Forelimb muscle (tissue), 1 donor: Measurements from ENCODE around the gene ARMC8. TPM values are rescaled to one million over a fixed set of nuclear protein-coding genes. Genes with fewer than 3 reads are reported as not detected.
A peak's percentile ranks its signal among the peaks of the same experiment; 100 is the strongest.
"Not testable (repeated sequence)": the region's sequence is repeated elsewhere in the genome, so short reads cannot be mapped to it uniquely, and the experiment has no call there.

Source experiments
- DNase-seq: peaks from one replicate; pipeline ENCODE4 v3.0.0-alpha.2; 2013; ENCODE audit warnings: low read depth
- polyA plus RNA-seq: library from polyadenylated mRNA; unstranded; fragments of 120-200 nt; gene quantifications from one replicate; pipeline ENCODE4 v1.2.1, GENCODE V29; 2013; ENCODE audit not compliant: insufficient read length

The ARMC8 gene
- polyA plus RNA-seq = 43.7 TPM

DNA sequence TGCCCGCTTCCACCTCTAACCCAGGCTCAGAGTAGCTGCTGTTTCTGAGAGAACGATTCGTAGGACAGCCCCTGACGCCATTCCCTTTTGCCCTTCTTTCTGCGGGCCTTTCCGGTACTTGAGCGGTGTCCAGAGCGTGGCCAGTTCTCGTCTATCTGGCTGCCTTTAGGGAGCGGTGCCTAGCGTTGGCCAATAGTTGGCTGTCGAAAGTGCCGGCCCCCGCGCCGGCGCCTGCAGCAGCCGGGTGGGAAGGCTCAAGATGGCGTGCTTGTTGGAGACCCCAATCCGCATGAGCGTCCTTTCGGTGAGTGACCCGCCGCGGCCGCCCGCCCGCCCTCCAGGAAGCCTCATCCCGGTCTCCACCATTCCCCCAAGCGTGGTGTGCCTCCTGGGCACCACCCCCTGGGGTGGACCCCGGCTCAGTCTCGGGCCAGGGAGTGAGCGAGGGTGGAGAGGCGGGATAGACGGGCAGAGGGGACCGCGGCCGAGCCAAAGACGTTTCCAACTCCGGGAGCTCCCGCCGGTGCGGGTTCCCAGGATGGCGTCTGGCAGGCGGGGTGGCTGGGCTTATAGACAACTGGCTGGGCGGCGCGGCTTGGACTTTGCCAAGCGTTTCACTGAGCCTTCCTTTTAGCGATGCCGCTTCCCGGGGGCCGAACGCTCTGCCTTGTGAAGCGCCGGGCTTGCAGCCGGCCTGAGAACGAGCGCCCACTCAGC is at the start of gene ARMC8:
Gene ARMC8 (plus strand): TSS at position 6 of the 717 bp plus-strand sequence. CDS start 254 bp downstream, at position 260.
- peak; percentile 85 for DNase-seq

DNA sequence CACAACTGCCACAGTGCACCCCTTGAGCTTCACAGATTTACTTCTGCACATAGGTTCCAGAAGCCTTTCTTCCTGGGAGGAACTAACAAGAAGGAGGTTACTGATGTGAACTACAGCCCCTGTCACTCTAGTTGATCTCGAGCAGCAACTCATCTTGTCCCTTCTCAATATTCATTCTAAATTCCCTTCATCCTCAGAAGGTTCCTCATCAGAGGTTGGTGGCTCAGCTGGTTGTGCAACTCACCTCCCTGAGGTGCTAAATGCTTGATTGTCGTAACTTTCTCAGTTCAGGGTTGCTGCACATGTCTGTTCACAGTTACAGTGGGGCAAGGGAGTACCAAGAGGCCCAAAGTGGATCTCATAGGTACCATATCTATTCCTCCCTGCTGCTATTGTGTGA is 49.2 kb upstream of the ARMC8 start:
- DNase-seq = no peak

GRCh38 chr3:138139691-138140090 is 47.4 kb upstream of the ARMC8 start:
- DNase-seq = no peak

- no peak for DNase-seq
Observed at GRCh38 chr3:138140940-138141339, 46.2 kb upstream of the ARMC8 start.

DNA sequence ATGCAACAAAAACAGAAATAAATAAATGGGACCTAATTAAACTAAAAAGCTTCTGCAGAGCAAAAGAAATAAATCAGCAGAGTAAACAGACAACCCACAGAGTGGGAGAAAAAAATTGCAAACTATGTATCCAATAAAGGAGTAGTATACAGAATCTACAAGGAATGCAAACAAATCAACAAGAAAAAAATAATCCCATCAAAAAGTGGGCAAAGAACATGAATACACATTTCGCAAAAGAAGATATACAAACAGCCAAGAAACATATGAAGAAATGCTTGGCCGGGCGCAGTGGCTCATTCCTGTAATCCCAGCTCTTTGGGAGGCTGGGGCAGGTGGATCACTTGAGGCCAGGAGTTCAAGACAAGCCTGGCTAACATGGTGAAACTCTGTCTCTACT is 44.9 kb upstream of the ARMC8 start:
- DNase-seq = not testable (repeated sequence)

GRCh38 chr3:138148503-138148902 is 38.6 kb upstream of the ARMC8 start:
- DNase-seq = no peak

DNA sequence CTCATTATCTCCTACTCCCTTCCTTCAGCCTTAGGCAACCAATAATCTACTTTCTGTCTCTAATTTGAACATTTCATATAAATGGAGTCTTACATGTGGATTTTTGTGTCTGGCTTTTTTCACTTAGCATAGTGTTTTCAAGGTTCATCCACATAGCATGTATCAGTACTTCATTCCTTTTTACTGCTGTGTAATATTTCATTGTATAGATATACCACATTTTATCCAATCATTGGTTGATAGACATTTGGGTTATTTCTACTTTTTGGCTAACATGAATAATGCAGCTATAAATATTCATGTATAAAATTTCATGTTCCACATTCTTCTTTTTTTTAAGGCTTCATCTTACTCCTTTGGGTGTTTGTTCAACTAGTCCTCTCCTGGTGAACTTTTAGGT is 32.6 kb upstream of the ARMC8 start:
- no peak for DNase-seq

DNA sequence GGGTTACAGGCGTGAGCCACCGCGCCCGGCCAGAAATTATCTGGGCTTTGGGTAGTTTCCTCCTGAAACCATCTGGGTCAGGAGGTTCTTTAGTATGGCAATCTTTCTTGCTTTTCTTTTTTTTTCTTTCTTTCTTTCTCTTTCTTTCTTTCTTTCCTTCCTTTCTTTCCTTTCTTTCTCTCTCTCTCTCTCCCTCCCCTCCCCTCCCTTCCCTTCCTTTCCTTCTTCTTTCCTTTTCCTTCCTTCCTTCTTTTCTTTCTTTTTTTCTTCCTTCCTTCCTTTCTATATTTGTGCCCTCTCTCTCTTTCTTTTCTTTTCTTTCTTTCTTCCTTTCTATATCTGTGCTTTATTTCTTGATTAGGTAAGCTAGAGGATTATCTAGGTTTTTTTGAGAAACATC is 29.4 kb upstream of the ARMC8 start:
- no peak for DNase-seq

GRCh38 chr3:138165061-138165460 is 22.0 kb upstream of the ARMC8 start:
- DNase-seq = no peak

GRCh38 chr3:138172625-138173024 is 14.5 kb upstream of the ARMC8 start:
- no peak for DNase-seq

DNA sequence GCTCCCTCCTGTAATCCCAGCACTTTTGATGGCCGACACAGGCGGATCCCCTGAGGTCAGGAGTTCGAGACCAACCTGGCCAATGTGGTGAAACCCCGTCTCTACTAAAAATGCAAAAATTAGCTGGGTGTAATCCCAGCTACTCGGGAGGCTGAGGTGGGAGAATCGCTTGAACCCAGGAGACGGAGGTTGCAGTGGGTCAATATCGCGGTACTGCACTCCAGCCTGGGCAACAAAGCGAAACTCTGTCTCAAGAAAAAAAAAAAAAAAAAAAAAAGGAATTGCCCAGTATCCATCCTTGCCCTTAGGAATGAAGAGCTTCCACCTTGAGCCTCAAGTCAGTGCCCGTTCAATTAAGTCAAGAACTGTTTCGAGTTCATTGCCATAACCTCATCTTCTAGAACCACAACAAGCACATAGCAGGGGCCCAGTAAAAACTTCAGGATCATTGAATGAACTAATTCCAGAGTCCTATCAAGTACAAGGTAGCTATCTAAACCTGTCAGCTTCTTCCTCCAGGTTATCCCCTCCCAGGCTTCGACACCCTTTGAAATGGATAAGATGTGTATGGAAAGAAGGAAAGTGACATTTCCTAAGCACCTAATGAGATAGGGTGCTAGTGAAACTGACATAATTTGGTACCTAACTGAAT is 13.2 kb upstream of the ARMC8 start:
- DNase-seq = no peak

- peak; percentile 76 for DNase-seq
Observed at GRCh38 chr3:138174421-138175131, 12.5 kb upstream of the ARMC8 start, which contains the start of gene DBR1. DBR1 (minus strand) TSS chr3:138174921; CDS start chr3:138174795, 126 bp downstream.

- DNase-seq = no peak
Observed at GRCh38 chr3:138180375-138181029, 6.6 kb upstream of the ARMC8 start.

DNA sequence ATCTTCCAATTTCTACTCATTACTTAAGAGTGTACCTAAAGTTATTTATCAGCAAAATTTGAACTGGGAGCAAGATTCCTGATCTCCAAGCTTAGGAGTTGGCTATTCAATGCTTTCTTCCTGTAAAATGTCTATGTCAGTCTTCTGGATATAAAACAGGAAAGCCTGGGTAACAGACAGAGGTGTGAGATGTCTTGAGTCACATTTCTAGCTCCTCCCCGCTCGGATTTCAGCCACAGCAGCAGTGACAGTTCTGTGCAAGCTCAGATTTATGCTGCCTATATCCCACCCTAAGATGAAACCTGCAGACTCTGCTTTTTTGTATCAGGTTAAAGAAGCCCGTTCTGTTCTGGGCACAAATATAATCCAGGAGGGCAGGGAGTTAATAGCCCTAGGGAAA is 2.1 kb upstream of the ARMC8 start:
- no peak for DNase-seq

DNA sequence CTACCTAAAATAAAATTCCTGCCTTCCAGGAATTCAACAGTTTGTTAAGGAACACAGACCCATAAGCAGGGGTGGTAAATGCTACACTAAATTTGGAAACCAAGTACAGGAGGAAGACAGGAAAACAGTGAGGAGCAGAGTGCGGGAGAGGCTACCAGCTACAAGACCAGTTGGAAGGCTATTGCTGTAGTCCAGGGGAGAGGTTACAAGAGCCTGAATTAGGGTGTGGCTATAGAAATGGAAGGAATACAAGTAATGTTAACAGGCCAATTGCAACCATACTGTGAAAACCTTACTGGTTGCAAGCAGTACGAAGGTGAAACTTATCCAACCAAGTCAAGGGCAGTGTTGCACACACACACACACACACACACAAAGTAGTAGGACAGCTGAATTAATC is 880 bp upstream of the ARMC8 start:
- no peak for DNase-seq

DNA sequence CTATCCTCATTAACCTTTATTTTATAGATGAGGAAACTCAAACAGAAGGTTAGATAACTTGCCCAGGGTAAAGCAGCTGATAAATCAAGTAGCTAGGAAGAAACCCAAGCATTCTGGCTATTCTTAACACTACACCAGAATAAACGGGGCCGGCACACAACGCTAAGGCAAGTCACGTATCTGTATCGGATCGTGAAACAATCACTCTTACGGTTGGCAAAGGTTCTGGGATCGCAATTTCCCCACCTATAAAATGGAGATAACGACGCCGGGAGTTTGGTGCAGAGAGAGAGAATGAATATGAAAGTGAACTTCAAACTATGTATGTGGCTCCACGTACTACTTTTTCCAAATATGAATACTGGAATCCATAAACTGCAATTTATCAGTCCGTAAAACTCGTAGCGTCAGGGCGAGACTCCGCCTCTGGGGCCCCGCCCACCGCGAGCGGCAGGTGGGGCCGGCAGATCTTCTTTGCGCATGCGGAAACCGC is 252 bp upstream of the ARMC8 start:
- DNase-seq = no peak

DNA sequence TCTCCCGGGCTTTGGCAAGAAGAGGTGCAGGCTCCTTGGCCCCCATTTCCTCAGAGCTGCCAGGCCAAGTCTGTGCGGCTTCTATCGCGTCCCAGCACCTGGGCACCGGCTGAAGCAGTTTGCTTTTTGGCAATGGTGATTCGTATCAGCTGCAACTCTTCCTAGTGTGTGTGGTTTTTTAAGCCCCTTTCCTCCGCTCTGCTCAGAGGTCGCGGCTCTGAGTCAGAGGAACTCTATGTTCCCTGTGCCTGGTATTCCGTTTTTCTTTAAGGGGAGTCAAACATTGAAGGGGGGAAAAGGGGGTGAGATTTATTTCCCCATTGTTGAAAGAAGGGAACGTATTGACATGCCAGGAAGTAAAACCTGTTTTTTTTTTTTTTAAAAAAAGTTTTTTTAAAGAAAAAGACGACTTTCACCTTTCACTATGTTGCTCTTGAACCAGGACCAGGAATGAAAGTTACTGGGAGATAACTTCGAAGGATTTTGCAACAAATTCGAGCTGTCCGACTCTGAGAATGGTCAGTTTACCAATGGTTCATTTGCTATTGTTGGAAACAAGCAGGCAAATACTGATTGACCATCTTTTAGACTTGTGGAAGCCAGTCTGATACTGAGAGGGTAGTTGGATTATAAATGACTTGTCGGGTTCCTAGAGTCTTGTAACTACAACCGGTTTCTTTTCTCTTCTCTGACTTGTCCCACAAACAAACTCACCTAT is 1.1 kb downstream of the ARMC8 start:
- DNase-seq = no peak

DNA sequence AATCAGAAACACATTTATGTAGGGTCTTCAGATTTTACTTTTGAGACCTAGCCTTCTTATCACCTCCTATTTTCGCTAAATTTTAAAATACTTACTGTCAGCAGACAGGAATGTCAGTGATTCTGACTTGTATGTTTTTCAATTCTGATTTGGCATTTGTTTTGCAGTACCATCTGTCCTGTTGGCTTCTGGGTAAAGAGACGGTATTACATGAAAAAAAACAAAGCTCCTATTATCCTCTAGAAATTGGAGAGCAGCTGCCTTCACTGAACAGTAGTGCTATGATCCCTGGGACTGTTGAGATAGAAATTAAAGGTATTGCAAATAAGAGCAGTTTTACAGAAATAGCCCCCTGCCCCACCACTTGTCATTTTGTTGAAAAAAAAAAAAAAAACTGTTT is 8.4 kb downstream of the ARMC8 start:
- no peak for DNase-seq

GRCh38 chr3:138196023-138196422 is 8.9 kb downstream of the ARMC8 start:
- DNase-seq = no peak

DNA sequence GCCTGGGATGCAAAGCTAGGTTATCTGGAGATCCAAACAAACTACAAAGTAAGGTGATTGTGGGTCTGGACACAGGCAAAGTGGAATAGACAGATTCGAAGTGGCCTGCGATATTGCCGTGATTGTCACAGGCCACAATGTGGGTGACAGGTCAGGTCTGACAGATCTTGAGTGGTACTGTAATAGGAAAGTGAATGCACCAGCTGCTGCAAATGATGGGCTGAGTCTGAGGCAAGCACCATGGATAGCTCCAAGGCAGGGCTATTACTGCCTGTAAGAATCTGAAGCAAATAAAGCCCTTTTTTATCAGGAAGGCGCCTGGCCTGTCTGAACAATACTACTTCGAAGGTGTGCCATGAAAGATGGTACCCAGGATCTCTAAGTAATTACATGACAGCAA is 10.0 kb downstream of the ARMC8 start:
- DNase-seq = no peak

- no peak for DNase-seq
Observed at GRCh38 chr3:138197524-138197923, 10.4 kb downstream of the ARMC8 start.
